HG02642 (cell line): Measurements from ENCODE around the gene ADGRF3.
"Not testable (repeated sequence)": the region's sequence is repeated elsewhere in the genome, so short reads cannot be mapped to it uniquely, and the experiment has no call there.

Experiments
- ATAC-seq: cut with Tn5 transposase; IDR thresholded peaks from one replicate; pipeline ENCODE4 v1.9.1; 2021; ENCODE audit warnings: mild to moderate bottlenecking; ENCODE audit not compliant: unreplicated experiment, poor library complexity

The ADGRF3 gene, protein sequence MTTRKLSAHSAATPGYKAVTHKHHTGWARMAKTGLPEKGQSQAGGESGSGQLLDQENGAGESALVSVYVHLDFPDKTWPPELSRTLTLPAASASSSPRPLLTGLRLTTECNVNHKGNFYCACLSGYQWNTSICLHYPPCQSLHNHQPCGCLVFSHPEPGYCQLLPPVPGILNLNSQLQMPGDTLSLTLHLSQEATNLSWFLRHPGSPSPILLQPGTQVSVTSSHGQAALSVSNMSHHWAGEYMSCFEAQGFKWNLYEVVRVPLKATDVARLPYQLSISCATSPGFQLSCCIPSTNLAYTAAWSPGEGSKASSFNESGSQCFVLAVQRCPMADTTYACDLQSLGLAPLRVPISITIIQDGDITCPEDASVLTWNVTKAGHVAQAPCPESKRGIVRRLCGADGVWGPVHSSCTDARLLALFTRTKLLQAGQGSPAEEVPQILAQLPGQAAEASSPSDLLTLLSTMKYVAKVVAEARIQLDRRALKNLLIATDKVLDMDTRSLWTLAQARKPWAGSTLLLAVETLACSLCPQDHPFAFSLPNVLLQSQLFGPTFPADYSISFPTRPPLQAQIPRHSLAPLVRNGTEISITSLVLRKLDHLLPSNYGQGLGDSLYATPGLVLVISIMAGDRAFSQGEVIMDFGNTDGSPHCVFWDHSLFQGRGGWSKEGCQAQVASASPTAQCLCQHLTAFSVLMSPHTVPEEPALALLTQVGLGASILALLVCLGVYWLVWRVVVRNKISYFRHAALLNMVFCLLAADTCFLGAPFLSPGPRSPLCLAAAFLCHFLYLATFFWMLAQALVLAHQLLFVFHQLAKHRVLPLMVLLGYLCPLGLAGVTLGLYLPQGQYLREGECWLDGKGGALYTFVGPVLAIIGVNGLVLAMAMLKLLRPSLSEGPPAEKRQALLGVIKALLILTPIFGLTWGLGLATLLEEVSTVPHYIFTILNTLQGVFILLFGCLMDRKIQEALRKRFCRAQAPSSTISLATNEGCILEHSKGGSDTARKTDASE

DNA sequence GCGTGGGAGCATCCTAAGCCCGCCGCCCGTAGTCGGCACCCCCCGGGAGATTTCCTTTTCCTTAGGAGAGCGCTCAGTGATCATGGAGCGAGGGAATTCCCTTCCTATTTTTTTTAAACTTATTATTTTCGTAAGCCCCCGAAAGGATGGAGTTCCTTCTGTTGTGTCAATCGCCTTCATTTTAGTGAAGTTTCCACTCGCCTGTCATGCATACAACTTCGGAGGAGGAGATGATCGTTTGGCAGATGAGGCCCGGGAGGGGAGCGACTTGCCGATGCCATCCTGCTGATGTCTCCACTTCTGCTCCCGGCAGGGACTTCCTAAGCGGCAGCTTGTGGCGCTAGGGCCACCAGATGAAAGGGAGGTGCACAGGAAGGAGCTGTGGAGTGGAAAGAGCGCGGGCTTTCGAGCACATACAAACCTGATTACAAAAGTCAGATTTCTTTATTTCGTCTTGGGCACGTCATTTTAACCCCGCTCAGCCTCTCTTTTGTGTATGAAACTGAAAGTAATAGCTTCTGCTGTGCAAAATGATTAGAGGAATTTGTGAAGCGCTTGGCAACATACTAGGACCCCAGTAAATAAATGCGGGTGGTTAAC is at the start of gene ADGRF3:
Gene ADGRF3 (minus strand): TSS at position 336 of the 600 bp plus-strand sequence. CDS start 555 bp downstream, outside the sequence.
- ATAC-seq = no peak

DNA sequence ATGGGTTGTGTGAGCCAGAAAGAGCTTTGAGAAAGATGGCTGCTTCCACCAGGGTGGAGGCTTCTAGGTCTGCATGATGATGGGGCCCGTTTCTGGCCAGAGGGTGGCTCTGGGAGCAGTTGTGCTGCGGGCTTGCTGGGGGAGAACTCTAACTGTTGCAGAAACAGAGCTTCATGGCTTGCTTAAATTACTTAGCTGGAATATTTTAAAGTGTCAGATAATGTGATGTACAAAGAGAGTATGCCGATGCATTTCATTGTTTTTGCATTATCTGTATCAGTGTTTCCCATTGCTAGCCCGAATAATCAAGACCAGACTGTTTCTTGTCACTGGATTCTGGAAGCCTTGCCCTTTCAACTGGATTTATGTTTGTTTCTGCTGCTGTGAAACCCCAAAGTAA is 48.8 kb upstream of the ADGRF3 start:
- ATAC-seq = no peak

DNA sequence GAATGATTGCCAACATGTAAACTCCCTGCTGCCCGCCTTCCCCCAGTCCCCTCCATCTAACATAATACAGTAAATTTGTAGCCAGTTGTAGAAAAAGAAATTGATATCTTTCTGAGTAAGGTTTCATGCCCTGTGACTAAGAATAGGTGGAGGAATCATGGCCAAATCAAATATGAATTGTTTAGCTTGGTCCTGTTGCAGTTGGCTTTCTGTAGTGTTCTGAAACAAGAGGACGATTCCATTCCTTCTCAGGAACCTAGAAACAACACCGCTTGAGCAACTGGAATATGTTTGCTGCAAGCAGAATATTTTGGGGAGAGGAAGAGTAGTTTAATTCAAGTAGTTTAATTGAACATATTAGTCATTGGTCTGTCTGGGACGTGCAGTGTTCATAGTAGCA is 48.1 kb upstream of the ADGRF3 start:
- ATAC-seq = no peak

DNA sequence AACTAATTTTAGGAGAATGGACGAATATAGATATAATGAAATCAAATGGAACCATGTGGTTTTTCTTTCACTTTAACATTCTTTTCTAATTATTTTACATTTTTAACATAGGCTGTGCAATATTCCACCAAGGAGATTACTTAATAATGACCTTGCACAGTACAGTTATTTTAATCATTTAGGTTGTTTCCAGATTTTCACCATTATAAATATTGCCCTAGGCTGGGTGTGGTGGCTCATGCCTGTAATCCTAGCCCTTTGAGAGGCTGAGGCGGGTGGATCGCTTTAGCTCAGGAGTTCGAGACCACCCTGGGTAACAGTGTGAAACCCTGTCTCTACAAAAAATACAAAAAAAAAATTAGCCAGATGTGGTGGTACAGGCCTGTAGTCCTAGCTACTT is 40.6 kb upstream of the ADGRF3 start:
- ATAC-seq = no peak

DNA sequence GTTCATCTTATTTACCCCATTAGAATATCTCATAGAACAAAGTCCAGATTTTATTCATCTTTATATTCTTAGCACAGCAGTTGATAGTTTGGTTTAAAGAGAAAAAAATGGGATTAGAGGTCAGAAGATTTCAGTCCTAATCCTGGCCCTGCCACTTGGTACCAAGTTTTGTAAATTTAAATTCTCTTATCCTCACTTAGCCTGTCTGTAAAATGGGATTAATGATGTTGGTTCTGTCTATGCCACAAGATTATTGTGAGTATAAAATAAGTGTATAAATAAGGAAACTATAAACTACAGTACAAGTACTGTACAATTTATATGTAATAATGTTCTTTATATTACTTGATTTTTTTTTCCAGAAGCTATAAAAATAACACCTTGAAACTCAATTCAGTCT is 38.0 kb upstream of the ADGRF3 start:
- no peak for ATAC-seq

DNA sequence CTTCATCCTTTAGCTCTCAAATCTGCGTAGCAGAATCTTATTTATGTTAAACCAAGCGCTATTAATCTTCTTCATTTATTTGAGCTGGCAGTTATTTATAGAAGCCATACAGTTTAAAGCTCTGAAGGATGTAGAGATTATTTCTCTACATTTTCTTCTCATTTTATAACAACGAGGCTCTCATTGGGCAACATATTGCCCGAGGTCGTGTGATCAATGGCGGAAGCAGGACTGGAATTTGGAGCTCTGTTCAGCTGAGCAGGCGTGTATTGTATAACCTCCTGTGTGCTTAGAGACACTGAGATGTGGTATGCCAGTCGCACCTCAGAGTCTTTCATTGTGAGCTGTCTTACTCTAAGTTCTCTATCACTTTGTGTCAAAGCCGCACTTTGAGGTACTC is 37.6 kb upstream of the ADGRF3 start:
- ATAC-seq = no peak

DNA sequence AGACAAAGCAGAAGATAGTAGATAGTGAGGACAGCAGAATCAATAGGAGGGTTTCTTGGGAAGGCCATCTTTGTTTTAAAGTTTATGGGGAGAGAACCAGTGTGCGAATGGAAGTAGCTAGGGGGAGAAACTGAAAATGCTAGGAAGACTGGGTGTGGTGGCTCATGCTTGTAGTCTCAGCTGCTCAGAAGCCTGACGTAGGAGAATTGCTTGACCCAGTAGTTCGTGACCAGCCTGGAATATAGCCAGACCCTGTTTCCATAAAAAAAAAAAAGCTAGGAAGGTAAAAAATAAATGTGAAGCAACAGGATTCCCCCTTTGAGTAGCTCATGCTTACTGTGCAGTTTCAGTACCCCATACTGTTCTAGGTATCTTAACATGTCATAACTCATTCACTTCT is 36.0 kb upstream of the ADGRF3 start:
- no peak for ATAC-seq

DNA sequence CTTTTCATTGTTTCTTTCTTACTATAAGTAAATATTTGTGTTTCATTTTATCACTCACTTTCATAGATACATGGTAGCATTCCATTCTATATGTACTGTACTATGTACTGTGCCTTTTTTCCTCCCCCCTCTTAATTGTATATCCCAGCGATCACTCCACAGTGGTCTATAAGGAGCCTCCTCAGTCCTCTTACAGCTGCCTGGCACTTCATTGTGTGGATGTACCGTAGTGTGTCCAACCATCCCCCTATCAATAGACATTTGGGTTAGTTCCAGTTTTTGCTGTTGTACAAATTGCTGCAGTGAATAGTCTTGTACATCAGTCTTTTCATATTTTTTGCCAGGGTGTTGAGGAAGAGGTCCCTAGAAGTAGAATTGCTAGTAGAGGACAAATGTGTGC is 33.7 kb upstream of the ADGRF3 start:
- no peak for ATAC-seq

DNA sequence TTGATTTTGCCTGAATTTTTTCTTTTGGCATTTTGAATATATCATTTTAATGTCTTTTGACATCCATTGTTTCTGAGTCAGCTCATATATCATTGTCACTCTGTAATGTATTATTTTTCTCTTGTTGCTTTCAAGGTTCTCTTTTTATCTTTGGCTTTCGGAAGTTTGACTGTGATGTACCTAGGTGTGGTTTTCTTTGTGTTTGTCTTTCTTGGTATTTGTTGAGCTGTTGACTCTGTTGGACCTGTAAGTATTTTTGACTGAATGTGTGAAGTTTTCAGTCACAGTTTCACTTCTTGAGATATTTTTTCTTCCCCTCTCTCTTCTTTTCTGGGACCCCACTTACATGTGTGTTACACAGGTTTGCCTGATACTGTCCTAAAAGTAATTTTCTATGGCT is 30.2 kb upstream of the ADGRF3 start:
- ATAC-seq = no peak

DNA sequence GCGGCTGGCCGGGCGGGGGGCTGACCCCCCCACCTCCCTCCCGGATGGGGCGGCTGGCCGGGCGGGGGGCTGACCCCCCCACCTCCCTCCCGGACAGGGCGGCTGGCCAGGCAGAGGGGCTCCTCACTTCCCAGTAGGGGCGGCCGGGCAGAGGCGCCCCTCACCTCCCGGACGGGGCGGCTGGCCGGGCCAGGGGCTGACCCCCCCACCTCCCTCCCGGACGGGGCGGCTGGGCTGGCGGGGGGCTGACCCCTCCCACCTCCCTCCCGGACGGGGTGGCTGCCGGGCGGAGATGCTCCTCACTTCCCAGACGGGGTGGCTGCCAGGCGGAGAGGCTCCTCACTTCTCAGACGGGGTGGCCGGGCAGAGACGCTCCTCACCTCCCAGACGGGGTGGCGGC is 24.3 kb upstream of the ADGRF3 start:
- ATAC-seq = not testable (repeated sequence)

DNA sequence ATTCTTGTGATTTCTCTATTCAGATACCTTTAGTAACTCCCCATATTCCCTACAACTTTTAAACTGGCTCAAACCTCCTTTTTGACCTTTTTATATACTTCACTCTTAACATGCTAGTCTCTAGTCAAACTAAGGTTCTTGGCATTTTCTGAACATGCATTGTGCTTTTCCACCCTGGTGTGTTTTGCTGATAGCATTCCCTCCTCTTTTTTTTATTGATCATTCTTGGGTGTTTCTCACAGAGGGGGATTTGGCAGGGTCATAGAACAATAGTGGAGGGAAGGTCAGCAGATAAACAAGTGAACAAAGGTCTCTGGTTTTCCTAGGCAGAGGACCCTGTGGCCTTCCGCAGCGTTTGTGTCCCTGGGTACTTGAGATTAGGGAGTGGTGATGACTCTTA is 23.1 kb upstream of the ADGRF3 start:
- not testable (repeated sequence) for ATAC-seq

DNA sequence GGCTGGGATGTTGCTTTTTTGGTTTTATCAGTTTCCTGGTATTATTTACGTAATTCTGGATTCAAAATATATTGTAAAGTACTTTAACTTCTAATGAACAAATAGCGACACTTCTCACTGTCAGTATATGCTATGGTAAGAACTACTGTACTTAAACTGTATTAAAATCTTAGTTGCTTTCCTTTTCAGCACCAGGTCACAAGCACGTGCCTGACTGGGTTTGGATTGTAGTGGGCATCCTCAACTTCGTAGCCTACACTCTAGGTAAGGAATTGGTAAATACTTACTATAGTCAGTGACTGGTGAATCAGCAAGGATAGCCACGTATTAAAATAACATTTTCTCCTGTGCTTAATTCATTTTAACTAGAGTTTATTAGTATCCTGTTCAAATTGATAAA is 20.4 kb upstream of the ADGRF3 start:
- ATAC-seq = no peak

DNA sequence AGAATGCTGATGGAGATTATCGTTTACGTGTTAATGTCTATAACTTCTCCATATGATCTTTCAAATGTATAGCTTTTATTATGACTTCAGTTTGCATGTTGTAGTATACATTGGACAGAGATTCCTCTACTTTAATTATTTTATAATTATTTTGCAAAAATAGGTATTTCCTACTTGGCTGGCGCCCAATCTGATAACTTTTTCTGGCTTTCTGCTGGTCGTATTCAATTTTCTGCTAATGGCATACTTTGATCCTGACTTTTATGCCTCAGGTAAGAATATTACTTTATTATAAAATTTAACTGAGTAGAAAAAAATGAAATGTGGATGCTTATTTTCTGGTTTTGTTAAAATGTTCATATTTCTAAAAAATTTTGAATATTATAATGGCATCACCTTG is 18.1 kb upstream of the ADGRF3 start:
- no peak for ATAC-seq

DNA sequence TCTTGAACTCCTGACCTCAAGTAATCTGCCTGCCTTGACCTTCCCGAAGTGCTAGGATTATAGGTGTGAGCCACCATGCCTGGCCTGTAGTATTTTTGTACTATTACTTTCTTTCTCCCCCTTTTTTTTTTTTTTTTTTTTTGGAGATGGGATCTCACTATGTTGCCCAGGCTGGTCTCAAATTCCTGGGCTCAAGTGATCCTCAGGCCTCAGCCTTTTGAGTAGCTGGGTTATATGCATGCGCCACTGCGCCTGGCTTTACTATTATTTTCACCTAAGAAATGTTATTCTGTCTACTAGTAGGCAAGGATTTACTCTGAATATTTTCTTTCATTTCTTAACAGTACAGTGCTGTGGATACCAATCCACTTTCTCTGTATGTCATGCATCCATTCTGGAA is 17.4 kb upstream of the ADGRF3 start:
- ATAC-seq = no peak

DNA sequence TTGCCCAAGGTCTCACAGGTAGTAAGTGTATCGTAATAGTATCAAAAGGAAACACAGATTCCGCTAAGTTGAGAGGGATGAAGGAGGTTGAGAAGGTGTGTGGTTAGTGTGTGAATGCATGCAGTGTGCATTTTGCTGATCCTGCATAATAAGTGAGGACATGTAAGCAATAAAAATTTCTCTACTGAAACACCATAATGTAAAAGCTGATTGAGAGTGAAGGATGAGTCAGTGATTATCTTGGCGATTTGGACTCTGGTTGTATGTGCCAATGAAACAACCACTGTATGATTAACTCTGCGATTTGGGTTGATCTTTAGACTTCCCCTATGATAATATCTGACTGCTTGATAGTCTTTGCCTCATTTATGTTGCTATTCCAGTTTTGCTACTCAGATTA is 16.7 kb upstream of the ADGRF3 start:
- no peak for ATAC-seq

DNA sequence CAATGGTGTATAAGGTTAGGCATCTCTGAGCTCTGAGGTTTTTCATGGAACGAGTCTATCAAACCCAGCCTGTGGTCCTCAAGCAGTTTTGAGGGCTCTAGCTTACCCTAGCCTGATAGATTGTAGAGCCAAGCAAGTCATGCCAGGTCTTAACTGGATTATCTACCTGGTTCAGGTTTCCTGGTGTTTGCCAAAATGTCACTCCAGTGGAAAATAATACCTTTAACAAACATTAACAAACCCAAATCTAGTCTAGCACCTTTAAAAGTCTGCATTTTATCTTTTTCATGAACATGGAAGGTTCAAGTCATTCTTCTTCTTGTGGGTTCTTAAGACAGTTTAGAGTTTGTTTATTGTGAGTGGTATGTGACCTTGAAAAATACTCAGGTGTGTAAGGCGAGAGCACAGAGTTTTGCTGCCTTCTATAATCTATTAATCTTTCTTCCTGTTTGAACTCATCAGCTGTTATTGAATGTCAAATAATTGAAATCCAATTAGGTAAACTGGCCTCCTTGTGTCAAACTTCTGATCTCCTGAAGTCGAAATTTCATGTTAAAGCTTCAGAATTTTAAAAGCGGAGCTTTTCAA is 13.4 kb upstream of the ADGRF3 start:
- ATAC-seq = no peak

DNA sequence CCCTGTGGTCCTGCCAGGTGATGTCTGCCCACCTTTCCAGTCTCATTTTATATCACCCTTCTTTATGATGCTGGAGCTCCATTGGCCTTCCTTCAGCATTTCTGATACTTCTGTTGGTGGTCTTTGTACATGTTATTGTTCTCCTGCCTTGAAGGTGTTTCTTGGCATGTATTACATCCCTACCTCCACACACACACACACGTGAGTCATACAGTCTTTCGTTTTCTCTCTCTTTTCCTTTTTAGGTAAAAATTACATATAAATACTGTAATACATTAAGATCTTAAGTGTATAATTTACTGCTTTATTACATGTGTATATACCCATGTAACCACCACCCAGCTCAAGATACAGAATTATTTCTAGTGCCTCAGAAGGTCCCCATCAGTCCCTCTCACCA is 10.2 kb upstream of the ADGRF3 start:
- ATAC-seq = no peak

DNA sequence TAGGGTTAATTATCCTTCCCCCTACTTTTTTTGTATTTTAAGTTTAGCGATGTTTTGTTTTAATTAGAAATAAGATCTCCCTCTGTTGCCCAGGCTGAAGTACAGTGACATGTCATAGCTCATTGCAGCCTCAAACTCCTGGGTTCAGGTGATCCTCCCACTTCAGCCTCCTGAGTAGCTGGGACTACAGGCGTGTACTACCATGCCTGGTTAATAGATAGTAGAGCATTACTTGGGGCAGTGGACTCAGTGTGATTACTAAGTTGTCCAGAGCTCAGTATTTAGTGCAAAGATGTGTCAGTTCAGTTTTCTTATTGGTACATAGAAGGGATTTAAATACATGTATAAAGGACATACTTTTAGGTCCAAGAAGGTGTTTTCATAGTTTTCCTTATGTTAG is 9.5 kb upstream of the ADGRF3 start:
- no peak for ATAC-seq

DNA sequence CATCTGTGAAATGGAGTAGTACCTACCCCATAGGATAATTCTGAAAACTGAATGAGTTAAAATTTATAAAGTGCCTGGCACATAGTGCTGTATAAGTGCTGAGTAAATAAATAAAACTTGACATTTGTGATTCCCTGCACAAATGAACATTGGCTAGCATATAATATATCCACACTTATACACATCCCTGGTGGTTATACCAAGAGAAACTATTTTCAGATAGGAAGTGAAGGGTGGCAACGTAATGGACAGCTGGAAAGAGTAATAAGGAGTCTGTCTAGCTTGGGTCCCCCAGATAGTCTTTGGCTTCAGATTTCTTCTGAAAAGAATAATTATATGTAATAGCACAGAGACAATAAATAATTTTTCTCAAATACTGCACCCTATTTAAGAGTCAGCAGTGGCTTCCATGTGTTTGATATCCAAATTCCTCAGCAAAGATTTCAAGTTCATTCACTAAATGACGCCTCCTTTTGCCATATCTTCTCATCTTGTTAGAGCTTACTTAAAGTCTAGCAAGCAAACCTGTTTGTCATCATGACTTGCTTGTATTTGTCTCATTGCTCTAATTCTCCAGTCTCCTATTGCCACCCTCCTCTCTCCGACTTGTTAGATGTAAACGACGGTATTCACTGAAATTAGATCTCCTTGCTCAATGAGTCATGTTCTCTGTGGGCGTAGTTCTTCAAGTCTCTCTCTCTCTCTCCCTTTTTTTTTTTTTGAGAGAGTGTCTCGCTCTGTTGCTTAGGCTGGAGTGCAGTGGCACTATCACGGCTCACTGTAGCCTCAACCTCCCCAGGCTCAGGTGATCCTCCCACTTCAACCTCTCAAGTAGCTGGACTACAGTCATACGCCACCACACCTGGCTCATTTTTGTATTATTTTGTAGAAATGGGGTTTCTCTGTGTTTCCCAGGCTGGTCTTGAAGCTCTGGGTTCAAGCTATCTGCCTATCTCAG is 8.7 kb upstream of the ADGRF3 start:
- no peak for ATAC-seq
